HUES6 (cell line): ENCODE data around the gene NECAB3.

Experiments
- H3K27ac ChIP-seq: 2 replicates; pipeline ENCODE4 v1.7.0; 2013; ENCODE audit warnings: low read depth, mild to moderate bottlenecking, low read length, inconsistent platforms
- H3K27me3 ChIP-seq: 2 replicates; pipeline ENCODE4 v1.6.1; 2013; ENCODE audit warnings: low read length; ENCODE audit not compliant: control insufficient read depth, insufficient read depth
- H3K36me3 ChIP-seq: 2 replicates; pipeline ENCODE4 v1.6.1; 2013; ENCODE audit warnings: low read length; ENCODE audit not compliant: control insufficient read depth, insufficient read depth
- H3K4me1 ChIP-seq: 2 replicates; pipeline ENCODE4 v1.6.1; 2013; ENCODE audit warnings: low read length; ENCODE audit not compliant: control insufficient read depth, insufficient read depth
- H3K4me3 ChIP-seq: 2 replicates; pipeline ENCODE4 v1.5.1; 2013; ENCODE audit warnings: low read depth, low read length
- H3K9ac ChIP-seq: one replicate; pipeline ENCODE4 v1.6.1; 2013; ENCODE audit warnings: mild to moderate bottlenecking, low read length
- H3K9me3 ChIP-seq: 2 replicates; pipeline ENCODE4 v1.6.1; 2013; ENCODE audit warnings: low read depth, low read length; ENCODE audit not compliant: control insufficient read depth, insufficient read depth

Gene NECAB3

DNA sequence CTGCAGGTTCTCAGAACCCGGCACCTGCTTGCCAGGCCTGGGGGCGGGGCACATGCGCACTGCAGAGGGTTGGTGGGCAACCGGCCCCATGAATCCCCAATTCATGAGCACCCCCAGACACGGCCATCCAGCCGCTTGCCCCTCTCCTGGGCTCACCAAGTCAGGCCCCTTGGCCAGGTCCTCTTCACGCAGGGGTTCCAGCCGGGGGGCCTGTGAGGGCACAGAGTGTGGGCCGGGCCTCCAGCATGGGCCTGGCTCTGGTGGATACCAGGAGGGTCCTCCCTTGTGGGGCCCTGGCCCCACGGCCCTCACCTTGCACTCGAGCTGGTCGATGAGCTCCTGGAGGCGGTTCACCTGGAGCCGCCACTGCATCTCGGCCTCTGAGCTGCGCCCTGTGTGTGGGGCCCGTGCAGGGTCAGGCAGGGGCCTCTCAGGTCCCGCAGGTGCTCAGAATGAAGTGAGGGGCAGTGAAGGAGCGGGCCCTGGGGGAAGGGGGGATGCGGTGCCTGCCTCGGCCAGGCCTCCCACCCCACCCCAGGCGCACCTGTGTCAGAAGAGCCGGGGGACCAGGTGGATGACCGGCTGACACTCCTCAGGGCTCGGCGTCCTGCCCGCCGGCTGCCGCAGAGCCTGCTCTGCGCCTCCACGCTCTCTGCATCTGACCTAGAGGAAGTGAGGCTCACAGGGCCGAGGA is 14.7 kb downstream of the NECAB3 start:
- Histone ChIP-seq H3K4me3 (no peak overlapping the region), H3K27ac (no peak overlapping the region), H3K9me3 (no peaks in the 10 kb centered on the region), H3K4me1 (peaks cover 13% of the 10 kb centered on the region), H3K9ac (no peak overlapping the region), H3K27me3 (no peaks in the 10 kb centered on the region), H3K36me3 (peaks cover 34% of the 10 kb centered on the region)

DNA sequence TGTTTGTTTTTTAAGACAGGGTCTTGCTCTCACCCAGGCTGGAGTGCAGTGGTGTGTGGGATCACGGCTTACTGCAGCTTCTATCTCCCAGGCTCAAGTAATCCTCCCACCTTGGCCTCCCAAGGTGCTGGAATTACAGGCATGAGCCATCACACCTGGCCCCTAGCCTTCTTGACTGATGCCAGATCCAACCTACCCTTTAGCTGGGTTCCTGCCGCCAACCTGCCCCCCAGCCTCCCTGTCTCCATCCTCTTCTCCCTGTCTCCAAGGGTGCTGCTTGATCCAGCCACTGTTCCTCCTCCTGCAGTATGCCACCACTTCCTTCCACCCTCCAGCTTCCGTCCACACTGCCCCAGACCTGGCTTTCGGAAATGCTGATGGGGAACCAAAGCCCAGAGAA is 15.3 kb downstream of the NECAB3 start:
- no peaks in the 10 kb centered on the region for H3K27me3 ChIP-seq
- H3K36me3 ChIP-seq, result peaks cover 34% of the 10 kb centered on the region
- H3K4me1 ChIP-seq, result peaks cover 9% of the 10 kb centered on the region
- no peaks in the 10 kb centered on the region for H3K9me3 ChIP-seq
- H3K4me3 ChIP-seq, result no peak overlapping the region
- no peak overlapping the region for H3K27ac ChIP-seq
- no peak overlapping the region for H3K9ac ChIP-seq

DNA sequence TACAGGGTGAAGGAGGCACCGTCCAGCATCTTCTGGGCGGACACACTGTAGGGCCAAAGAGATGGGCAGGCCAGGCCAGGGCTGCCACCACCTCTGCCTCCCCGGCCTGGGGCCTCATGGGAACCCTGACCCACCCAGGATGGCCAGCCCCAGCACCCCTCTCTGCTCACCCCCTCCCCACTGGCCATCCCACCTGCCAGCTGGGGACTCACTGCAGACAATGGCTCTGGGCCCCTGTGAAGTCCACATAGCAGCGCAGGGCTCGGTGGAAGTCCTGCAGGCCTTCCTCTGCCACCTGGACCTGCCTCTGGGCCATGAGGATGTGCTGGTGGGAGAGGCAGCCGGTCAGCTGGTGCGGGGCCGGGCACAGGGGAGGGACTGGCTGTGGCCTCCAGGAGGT is 15.7 kb downstream of the NECAB3 start:
- no peak overlapping the region for H3K9ac ChIP-seq
- no peak overlapping the region for H3K27ac ChIP-seq
- peaks cover 34% of the 10 kb centered on the region for H3K36me3 ChIP-seq
- H3K27me3 ChIP-seq, result no peaks in the 10 kb centered on the region
- no peak overlapping the region for H3K4me3 ChIP-seq
- H3K9me3 ChIP-seq, result no peaks in the 10 kb centered on the region
- peaks cover 12% of the 10 kb centered on the region for H3K4me1 ChIP-seq

DNA sequence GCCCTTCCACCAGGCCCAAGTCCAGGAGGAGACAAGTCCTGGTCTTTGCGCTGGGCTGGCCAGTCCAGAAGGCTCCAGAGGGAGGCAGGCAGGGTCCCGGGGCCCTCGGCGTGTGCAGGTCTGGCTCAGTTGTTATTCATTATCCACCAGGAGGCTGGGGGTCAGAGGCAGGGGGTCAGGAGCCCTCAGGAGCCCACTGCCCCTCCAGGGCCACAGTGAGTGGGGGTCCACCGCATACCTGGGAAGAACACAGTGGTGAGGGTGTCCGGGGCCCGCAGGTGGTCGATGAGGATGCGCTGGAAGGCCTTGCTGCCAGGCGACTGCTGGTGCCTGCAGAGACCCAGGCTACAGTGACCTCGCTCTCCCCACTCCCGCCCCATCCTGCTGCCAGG is 16.5 kb downstream of the NECAB3 start:
- peaks cover 13% of the 10 kb centered on the region for H3K4me1 ChIP-seq
- no peak overlapping the region for H3K9ac ChIP-seq
- H3K27ac ChIP-seq, result no peak overlapping the region
- H3K4me3 ChIP-seq, result no peak overlapping the region
- peaks cover 34% of the 10 kb centered on the region for H3K36me3 ChIP-seq
- H3K27me3 ChIP-seq, result no peaks in the 10 kb centered on the region
- H3K9me3 ChIP-seq, result no peaks in the 10 kb centered on the region

DNA sequence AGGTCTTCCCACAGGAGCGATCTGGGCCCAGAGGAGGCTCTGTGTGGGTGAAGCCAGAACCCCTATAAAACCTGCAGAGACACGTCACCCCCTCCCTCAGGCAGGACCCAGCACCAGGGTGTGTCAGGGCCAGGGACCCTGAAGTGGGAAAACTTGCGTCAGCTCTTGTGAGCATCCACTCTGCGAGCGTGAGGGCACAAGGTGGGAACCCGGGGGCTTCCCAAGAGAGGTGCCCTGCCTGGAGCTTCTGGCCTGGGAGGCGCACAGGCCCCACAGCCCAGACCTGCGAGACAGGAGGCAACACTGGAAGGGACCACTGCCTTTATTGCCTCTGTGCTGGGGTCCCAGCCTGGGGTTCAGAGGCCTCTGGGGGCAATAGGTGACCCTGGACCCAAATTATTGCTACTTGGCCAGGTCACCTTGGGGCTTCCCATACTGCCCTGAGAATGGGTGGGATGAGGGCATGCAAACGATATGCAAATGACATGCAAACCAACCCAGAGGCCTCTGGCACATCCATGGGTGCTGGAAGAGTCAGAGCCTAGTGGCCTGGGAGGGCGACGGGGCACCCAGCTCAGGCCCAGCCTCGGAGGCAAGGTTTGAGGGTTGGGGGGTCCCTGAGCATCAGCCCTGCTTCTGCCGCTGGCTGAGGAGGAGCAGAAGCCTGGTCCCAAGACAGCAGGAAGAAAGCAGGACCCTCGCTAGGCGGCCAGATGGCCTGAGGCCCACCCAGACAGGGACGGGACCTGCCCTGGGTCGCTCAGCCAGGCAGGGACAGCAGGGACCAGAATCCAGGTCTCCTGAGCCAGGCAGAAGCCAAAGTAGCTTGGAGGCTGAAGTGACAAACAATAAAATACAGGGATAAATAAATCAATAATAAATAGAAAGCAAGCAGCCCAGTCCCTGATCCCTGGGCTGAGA is 17.2 kb downstream of the NECAB3 start:
- H3K27ac ChIP-seq, result no peak overlapping the region
- H3K4me1 ChIP-seq, result peaks cover 11% of the 10 kb centered on the region
- H3K27me3 ChIP-seq, result no peaks in the 10 kb centered on the region
- H3K4me3 ChIP-seq, result no peak overlapping the region
- H3K9me3 ChIP-seq, result no peaks in the 10 kb centered on the region
- peaks cover 34% of the 10 kb centered on the region for H3K36me3 ChIP-seq
- H3K9ac ChIP-seq, result no peak overlapping the region

DNA sequence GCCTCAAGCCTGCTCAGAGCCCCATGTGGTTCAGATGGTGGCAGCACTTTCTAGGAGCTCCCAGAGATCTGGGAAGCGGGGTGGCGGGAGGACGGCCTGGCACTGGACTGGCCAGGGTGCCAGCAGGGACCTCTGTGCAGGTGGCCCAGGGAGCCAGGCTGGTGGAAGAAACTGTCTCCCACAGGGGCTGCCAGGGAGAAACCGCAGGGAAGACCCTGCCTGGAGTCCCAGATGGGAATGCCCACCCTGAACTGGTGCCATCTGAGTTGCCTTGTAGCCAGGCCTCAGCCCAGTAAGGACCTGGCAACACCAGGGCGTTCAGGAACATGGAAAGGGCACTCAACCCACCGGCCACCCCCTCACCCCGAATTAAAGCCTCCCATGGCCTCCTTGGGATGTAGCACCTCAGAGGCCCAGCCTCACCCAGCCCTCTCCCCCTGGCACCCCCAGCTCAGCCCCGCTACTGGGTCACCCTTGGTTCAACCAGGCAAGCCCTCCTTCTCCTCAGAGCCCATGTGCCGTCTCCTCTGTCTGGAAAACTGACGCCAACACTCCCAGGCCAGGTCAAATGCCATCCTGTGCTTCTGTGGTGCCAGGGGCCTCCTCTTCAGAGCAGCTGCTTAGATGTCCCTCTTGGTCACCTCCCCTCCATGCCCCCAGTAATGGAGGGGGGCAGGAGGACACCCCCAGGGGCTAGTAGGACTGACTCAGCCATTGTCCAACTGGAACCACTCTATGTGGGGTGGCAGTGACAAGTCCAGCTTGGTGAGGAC is 18.0 kb downstream of the NECAB3 start:
- Histone ChIP-seq H3K4me3 (no peak overlapping the region), H3K27me3 (no peaks in the 10 kb centered on the region), H3K4me1 (peaks cover 11% of the 10 kb centered on the region), H3K27ac (no peak overlapping the region), H3K36me3 (peaks cover 34% of the 10 kb centered on the region), H3K9me3 (no peaks in the 10 kb centered on the region), H3K9ac (no peak overlapping the region)

DNA sequence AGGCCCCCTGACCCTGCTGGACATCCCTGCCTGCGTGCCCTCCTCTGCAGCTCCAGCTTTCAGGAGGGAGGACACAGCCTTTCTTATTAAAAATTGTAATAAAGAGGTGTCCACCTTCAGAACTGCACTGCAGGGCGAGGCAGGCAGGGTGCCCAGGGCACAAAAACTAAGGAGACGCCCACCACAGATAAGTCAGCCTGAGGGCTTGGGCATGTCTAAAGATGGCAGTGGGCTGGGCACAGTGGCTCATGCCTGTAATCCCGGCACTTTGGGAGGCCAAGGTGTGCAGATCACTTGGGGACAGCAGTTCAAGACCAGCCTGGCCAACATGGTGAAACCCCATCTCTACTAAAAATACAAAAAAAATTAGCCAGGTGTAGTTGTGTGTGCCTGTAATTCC is 19.1 kb downstream of the NECAB3 start:
- Histone ChIP-seq H3K27me3 (no peaks in the 10 kb centered on the region), H3K36me3 (peaks cover 28% of the 10 kb centered on the region), H3K9me3 (no peaks in the 10 kb centered on the region), H3K4me3 (no peak overlapping the region), H3K9ac (no peak overlapping the region), H3K4me1 (peaks cover 11% of the 10 kb centered on the region), H3K27ac (no peak overlapping the region)

DNA sequence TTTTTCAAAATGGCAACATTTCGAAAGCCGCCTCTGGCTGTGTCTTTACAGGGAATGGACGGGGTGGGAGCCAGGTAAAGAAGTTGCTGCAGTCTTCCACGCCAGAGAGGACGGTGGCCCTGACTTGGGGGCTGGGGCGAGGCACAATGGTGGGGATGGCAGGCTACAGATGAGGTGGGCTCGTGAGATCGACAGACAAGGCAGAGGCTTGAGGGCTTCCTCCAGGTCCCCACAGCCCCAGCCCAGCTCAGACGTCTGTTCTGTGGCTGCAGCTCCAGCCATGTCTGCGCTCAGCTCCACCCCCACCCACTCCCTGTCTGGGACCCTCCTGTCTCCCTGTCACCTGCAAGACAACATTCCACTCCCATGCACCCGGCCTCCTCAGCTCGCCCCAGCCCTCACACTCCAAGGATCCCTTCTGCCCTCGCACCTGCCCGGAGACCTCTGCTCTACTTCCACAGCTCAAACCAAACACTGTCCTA is 19.5 kb downstream of the NECAB3 start:
- Histone ChIP-seq H3K36me3 (peaks cover 24% of the 10 kb centered on the region), H3K9me3 (no peaks in the 10 kb centered on the region), H3K4me3 (no peak overlapping the region), H3K27me3 (no peaks in the 10 kb centered on the region), H3K4me1 (peaks cover 11% of the 10 kb centered on the region), H3K9ac (no peak overlapping the region), H3K27ac (no peak overlapping the region)

DNA sequence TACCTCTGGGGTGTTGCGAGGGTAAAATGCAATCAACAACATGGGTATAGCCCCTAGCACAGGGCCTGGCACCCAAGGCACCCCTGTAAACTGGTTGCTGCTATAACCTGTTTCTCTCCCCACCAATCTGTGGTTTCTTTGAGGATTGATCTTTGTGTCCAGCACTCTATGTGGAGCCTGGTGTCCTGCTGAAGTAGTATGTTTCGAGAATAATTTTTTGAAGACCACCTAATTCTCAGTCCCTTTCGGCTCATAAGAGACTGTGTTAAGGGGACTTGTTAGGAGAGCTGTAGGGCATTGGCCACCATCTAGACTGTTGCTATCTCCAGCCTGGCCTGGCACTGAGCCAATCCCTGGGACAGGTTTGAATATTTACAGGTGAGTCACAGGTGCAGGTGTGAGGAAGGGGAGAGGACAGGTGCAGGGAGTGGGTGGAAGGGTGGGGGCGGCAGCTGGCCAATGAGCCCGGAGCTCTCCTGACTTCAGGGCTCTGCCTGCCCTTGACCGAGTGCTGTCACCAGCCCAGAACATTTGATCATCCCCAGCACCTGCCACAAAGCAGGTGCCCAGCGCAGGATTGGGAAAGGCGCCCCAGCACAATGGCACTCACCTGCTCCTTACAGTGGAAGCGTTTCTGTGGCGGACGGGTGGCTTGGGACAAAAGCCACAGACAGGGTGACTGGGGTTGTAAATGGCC is 20.2 kb downstream of the NECAB3 start:
- Histone ChIP-seq H3K4me1 (peaks cover 11% of the 10 kb centered on the region), H3K9me3 (no peaks in the 10 kb centered on the region), H3K27me3 (no peaks in the 10 kb centered on the region), H3K4me3 (no peak overlapping the region), H3K27ac (no peak overlapping the region), H3K9ac (no peak overlapping the region), H3K36me3 (peaks cover 22% of the 10 kb centered on the region)

DNA sequence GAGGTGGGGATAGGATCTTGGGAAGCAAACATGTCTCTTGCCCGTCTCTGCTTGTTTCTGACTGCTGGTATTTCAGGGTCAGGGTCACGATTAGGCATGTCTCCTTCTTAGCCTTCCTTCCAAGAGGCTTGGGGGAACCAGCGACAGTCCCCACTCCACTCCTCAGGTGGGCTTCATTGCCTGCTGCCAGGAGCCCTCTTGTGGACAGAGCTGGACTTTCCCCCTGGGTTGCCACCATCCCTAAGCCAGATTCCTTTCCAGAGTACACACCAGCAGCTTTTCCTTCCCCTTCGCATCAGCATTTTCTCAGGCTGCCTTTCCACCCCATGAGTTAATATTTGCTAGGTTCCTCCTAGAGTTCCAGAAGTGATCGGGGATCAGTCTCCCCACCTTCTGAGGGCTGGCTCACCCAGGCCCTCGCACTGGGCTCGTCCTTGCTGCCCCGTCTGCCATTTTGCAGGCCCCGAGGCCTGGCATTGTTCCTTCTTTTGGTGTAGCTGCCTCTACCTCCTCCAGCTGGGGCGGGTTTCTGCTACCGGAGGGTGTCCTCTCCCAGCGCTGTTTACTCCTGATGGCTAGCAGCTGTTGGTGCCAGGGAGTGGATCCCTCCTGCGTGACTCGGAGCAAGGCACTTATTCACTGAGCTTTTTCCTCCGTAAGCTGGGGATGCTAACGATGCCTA is 20.9 kb downstream of the NECAB3 start:
- Histone ChIP-seq H3K27me3 (no peaks in the 10 kb centered on the region), H3K9me3 (no peaks in the 10 kb centered on the region), H3K4me3 (no peak overlapping the region), H3K4me1 (peaks cover 11% of the 10 kb centered on the region), H3K36me3 (peaks cover 15% of the 10 kb centered on the region), H3K9ac (no peak overlapping the region), H3K27ac (no peak overlapping the region)
